Left lobe of liver (tissue), 2 donors: ENCODE results near the gene ETF1. TPM values are rescaled to one million over a fixed set of nuclear protein-coding genes. Genes with fewer than 3 reads are reported as not detected.

Experiments used
- ATAC-seq: fragments of 200-7000 bp; cut with Tn5 transposase; one replicate; pipeline ENCODE4 v1.9.1; 2020; ENCODE audit warnings: mild to moderate bottlenecking, moderate library complexity
- DNase-seq: peaks from one replicate; pipeline ENCODE4 v3.0.0-alpha.2; 2020; ENCODE audit warnings: low spot score
- total RNA-seq: library from RNA; stranded (reverse); gene quantifications from one replicate; pipeline ENCODE4 v1.2.1, GENCODE V29; 2021
- donor health status: DM: no; HTN: no; CAD: no; lungs with moderate emphysema.
- donor health status: DM: no; HTN: yes; CAD: no.

The ETF1 gene
- total RNA-seq: 28.1 TPM

DNA sequence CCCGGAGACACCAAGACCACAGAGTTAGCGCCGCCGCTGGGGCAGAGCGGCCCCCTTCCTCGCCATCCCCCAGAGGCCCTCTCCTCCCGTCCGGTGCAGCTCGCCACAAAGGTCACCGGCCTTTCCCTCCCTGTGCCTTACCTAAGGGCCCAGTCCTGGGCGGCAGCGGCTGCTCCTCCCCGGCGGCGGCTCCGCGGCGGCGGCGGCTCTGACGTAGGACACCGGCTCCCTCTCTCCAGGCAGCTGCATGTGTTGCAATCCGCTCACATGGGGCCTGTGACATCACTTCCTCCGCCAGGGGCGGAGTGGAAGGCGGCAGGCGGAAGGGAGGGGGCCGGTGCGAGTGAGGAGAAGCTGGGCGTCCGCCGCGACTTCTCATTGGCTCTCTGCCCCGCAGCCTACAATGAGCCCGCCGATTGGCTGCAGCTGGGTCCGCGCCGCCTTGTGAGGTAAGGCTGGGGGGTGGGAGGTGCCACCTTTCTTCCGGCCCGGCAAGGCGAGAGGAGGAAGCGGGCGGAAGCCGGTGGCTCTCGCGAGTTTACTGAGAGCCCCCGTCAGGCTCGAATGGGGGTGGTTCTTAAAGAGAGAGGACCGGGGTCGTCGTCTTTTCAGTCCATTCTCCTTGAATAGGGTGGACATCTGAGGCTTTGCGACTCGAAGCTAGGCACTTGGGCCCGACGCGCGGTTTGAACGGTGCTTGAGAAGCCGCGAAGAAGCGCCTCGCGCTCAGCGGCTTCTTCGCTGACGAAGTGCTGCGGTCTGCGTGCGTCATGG is at the start of gene ETF1:
TSS of gene ETF1 (minus strand) at position 281 of the 774 bp plus-strand sequence. CDS start 318 bp downstream, outside the sequence.
- peak; percentile 90 for ATAC-seq
- peak; percentile 100 for DNase-seq

DNA sequence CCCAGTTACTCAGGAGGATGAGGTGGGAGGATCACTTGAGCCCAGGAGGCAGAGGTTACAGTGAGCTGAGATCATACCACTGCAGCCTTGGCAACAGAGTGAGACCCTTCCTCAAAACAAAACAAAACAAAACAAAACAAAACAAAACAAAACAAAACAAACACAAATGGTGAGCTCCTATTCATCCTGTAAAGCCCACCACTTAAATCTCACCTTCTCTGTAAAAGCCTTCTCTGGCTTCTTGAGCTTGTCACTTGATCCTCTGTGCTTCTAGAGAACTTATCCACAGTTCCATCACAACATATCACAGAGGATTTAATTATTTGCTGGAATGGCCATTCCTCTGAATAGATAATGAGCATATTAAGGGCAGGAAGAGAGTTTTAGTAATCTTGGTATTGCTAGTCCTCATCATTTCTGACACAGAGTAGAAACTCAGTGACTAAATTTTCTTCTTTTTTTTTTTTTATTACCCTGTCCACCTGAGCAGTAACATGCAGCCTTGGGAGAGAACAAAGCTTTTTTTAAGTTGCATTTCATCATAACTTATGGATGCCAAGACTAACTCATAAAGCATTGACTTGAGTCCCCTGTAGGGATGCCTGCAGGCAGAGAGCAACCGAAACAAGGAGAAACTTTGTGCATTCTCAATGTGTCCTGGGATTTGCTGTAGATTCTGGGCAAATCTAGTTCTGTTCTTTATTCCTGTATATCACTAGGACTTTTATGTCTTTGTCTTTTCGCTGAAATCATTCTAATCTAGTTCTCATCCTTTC is 45.2 kb upstream of the ETF1 start:
- DNase-seq (no peak), ATAC-seq (no peak)

DNA sequence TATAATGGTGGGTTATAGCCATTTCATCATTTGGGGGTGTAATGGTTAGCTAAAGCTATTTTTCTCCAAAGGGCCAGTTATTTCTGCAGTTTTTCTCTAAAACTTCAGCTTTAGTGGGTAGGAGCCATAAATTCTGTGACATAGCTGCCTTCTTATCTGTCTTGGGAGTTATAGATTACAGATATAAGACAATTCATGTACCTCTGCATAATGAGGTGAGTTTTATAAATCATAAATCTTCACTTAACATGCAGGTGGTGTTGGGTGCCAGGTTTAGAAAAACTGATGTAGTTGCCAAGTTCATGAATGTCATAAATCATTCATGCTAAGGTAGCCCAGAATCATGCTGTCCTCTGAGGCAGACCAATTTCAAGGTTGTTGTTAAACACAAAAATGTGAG is 42.1 kb upstream of the ETF1 start:
- ATAC-seq (no peak), DNase-seq (no peak)

DNA sequence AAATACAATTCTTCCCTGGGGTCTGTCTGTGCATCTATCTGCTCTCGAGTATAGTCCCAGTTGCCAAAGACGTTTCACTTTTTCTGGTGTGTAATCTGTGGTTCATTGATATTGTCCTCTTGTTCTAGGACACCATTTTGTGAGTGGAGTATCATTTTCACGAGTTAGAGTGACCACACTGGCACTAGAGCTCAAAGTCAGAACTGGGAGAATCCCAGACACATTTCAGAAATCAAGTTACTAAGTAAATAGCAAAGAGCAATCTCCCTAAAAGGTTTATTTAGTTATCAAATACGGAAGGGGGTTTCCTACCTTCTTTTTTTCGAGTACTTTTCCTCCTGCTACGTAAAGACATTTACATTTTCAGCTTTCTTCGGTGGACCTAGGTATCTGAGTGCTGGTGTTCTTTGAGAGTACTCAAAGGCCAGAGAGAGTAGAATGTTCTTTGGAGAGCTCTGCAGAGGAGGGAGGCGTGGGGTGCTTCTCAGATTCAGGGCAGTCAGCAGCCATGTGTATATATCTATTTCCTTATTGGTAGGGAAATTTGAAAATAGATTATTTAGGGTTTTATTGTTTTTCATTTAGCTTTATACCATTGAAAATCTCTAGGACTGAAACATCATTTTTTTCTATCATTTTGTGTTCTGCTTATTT is 41.1 kb upstream of the ETF1 start:
- no peak for DNase-seq
- ATAC-seq: peak; percentile 70

DNA sequence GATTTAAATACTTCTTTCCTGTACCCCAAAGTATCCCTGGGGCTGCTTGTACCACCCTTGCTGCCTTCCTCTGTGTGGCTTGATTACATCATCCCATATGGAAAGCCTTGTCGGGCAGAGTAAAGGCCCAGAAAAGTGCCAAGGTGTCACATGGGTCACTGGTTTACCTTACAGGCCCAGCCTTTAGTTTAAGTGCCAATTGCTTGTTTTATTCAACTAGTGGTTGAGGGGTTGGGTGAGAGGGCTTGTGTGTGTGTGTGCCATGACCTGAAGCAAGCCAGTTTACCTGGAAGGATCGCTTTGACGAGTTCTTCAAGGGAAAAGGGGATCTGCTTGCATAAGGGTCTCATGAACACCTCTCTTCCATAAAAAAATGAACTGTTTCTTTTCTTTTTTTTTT is 39.9 kb upstream of the ETF1 start:
- DNase-seq: no peak
- no peak for ATAC-seq

DNA sequence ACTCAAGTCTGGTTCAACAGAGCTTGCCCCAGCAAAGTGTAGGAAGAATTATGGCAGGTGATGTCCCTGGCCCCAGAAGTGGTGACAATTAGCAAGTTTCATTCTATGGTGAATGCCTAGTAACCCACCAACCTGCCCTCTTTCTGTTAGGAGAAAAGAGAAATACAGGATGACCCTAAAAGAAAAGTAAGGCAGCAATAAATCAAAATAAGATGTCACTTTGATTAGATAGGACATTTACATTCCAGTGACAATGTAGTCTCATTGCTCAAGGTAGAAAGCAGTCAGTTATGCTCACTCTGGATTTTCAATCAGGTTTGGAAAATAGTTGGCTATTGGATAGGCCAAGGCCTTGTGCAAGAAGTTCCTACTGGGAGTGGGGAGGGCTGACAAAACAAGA is 37.7 kb upstream of the ETF1 start:
- DNase-seq (no peak), ATAC-seq (no peak)

DNA sequence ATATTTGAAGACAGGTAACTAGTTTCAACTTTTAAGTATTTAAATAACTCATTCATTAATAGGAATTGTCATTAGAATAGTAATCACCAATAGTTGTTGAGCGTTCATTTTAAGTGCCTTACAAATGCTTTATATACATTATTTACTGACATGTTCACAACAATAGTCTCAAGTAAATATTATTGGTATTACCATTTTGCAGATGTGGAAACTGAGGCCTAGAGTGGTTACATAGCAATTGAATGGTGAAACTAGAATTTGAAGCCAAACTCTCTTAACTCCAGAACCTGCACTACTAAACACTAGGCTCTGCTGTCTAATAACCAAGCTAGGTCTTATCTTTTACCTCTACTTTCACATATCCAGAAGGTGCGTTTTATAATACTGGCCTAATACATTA is 37.0 kb upstream of the ETF1 start:
- ATAC-seq (no peak), DNase-seq (no peak)

DNA sequence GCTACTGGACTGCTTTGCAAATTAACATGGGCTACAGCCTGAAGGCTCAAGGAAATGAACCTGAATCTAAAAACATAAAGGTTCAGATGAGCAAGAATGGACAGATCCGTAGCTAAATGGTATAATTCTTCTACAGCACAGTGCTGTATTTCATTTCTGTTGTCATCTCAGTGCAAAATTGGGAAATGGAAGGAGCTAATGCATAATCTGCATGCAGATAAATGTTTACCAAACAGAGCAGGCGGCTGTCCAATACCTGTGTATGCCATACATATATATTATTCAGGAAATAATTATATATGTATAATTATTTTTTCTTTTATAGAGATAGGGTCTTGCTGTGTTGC is 36.5 kb upstream of the ETF1 start:
- ATAC-seq (no peak), DNase-seq (no peak)

DNA sequence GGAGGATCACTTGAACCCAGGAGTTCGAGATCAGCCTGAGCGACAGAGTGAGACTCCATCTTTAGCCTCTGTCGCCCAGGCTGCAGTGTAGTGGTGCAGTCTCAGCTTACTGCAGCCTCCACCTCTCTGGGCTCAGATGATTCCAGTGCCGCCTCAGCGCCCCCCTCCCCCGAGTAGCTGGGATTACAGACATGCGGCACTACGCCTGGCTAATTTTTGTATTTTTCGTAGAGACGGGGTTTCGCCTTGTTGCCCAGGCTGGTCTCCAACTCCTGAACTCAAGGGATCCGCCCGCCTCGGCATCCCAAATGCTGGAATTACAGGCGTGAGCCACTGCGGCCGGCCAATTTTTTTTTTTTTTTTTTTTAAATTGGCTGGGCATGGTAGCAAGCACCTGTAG is 34.4 kb upstream of the ETF1 start:
- ATAC-seq (no peak), DNase-seq (no peak)

DNA sequence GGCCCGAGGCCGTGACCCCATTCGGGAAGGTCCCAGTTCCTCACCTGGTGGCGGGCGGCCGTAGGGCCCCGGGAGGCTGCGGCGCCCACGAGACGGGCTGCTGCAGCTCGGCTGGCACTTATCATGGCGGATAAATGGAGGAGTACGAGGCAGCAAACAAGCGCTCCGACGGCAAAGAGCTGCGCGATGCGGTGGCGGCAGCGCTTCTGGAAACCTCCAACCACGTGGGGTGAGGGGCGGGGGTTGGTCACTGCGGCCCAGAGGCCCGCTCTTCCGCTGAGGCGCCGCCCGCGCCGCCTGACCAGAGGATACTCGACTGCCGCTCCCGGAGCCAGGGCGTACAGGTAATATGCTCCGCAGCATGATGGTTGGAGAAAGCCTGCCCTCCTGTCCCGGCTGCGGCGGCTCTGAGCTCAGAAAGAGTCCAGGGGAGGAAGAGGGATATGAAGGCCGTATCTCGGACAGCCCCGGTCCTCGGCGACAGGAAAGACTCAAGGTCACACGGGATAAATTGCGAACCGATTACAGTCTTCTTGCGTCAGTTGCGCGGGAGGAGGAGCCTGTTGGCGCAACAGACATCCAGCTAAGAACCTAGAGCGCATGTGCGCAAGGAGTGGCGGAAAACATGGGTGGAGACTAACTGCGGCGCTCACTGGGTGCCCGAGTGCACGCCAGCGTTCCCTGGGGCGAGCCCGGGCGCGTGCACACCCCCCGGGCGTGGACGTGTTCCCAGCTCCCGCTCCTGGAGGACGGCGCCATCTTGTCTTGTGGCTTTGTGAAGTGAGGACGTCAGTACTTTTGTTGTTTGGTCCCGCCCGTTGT is 32.4 kb upstream of the ETF1 start, which contains the start of gene HSPA9:
TSS of gene HSPA9 (minus strand) at position 208 of the 822 bp plus-strand sequence. CDS start at position 125, 83 bp downstream.
- peak; percentile 87 for ATAC-seq
- DNase-seq: peak; percentile 99

DNA sequence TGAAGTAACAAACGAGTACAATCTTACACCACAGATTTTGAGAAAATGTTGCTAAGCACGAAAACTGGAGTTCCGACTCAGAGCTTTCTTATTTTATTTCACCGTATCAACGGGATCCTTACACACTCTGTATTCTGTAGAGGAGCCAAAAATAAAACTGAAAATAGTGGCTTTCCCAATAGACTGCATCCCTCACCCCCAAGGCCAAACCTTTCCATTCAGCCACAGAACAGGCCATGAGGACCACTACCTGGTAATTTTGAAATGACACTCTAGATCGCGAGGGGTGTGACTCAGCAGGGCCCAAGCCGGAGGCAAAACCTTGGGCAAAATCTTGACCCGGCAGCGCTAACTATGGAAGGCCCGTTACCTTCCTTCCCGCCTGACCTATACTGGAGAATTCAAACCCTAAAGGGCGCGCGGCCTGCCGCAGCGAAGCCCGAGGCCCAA is 31.7 kb upstream of the ETF1 start:
- no peak for ATAC-seq

DNA sequence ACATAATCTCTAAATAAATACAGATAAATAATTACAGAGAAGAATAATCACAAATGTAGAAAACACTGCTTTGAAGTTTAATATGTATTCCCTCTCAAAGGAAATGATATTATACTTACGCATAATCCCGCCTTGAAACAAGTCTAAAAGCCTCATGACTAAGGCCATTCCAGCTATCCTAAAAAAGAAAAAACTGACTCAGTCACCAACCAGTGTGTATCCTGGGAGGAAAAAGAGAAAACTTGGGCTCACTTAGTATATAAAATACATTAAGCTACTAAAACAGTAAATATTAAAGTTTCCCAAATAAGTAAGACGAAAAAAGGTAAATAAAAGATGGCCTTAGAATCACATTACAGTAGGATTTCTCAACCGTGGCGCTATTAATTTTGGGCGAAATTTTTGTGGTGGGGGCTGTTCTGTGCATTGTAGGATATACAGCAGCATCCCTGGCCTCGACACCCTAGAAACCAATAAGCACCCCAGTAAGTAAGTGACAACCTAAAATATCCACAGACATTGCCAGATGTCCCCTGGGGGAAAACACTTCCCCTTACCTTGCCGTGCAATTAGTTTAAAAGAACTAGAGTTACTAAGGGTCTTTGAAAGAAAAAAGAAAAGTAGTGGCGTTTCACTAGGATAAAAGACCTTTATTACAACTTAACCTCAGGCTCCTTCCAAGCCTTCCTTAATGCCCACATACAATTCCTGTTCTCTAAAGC is 31.1 kb upstream of the ETF1 start:
- DNase-seq: no peak
- no peak for ATAC-seq

More for the DNA sequence above, 31.7 kb upstream of the ETF1 start:
- DNase-seq: no peak

DNA sequence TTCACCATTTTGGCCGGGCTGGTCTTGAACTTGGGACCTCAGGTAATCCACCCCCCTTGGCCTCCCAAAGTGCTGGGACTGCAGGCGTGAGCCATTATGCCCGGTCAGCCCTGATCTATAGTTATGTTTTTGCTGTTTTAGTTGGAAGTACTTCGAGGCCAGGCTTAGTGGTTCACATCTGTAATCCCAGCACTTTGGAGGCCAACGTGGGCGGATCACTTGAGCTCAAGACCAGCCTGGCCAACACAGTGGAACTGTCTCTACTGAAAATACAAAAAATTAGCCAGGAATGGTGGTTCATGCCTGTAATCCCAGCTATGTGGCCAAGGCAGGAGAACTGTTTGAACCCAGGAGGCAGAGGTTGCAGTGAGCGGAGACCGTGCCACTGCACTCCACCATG is 30.2 kb upstream of the ETF1 start:
- DNase-seq (no peak), ATAC-seq (no peak)

DNA sequence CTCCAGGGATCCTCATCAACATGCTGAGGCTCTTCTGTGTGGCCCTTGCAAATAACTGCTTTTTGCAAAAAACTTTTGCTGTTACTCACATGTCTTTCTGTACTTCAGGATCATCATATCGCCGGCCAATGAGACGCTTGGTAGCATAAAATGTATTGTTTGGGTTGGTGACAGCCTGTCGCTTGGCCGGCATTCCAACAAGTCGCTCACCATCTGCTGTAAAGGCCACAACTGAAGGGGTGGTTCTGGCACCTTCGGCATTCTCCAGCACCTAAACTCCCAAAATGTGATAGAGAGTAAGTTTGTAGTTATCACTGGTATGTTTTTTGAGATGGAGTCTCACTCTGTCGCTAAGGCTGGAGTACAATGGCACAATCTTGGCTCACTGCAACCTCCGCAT is 27.8 kb upstream of the ETF1 start:
- ATAC-seq (no peak), DNase-seq (no peak)

DNA sequence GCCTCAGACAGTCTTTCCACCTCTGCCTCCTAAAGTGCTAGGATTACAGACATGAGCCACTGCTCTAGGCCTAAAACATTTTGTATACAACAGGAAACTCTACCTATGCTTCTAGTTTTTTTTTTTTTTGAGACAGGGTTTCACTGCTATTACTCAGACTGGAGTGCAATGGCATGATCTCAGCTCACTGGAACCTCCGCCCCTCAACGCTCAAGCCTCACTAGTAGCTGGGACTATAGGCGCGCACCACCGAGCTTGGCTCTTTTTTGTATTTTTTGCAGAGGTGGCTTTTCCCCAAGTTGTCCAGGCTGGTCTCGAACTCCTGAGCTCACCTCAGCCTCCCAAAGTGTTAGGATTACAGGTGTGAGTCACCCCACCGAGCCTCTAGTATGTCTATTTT is 26.7 kb upstream of the ETF1 start:
- no peak for DNase-seq
- ATAC-seq: no peak

DNA sequence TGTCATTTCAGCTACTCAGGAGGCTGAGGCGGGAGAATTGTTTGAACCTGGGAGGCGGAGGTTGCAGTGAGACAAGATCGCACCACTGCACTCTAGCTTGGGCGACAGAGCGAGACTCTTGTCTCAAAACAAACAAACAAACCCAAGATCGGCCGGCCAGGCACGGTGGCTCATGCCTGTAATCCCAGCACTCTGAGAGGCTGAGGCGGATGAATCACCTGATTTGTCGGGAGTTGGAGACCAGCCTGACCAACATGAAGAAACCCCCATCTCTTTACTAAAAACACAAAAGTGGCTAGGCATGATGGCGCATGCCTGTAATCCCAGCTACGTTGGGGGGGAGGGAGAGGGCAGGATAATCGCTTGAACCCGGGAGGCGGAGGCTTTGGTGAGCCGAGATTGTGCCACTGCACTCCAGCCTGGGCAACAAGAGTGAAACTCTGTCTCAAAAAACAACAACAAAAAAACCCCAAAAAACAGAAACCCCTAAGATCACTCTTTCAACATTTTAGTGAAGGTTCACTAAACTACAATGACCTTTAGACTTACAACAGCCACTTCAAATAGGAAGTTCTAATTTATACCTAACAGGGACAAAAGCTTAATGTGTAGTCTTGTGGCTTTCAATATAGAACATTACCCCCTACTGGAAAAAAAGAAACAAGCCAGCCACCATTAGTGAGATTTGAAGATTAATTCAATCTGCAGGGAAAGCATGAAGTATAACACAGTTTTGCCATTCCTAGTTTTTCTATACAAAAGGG is 25.2 kb upstream of the ETF1 start:
- ATAC-seq (peak; percentile 51), DNase-seq (no peak)

DNA sequence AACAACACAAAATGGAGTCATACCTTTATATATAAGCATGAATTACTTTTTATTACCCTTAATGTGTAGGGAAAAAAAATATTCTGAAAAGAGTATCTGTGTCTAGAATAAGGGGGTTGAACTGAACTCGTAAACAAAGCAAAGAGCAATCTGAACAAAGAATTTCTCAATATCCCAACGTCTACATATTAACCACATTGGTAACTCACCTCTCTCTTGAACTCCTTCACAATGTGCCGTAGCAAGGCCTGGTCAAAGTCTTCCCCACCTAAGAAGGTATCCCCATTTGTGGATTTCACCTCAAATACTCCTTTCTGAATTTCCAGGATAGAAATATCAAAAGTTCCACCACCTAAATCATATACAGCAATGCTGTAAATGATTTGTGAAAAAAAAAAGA is 23.8 kb upstream of the ETF1 start:
- ATAC-seq (peak; percentile 70), DNase-seq (no peak)

DNA sequence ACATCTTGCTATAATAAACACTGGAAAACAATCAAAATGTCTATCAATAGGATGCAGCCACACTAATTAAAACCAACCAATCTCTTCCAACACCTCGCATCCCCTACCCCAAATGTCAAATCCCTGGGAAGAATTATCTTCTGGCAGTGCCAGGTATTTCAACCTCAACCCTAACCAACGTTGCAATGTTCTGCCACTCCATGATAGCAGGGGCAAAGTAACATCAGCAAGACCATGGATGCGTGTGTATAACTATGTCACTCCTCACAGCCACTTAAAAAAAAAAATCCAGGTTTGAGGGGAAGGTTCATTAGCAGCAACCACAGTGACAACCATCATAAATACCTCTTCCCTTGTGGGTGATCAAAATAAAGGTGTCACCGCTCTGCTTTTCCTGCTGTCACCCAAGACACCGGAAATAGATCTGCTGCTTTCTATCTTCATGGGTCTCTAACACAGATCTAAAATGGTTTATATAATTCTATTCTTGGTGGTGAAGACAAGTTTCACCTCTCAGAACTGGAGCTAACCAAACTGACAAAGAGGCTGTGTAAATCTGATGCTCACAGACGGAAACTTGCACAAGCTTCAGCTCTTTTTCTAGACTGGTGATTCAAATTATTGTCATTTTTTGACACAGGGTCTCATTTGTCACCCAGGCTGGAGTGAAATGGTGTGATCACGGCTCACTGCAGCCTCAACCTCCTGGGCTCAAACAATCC is 22.2 kb upstream of the ETF1 start:
- no peak for DNase-seq
- ATAC-seq: no peak

DNA sequence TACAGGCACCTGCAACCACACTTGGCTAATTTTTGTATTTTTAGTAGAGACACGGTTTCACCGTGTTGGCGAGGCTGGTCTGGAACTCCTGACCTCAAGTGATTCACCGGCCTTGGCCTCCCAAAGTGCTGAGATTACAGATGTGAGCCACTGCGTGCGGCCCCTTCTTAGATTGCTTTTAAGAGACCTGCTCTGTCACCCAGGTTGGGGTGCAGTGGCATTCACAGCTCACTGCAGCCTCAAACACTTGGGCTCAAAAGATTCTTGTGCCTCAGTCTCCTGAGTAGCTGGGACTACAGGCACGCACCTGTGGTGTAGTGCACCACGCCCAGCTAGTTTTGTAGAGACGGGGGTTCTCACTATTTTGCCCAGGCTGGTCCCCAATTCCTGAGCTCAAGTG is 21.2 kb upstream of the ETF1 start:
- DNase-seq (no peak), ATAC-seq (no peak)
